ENCODE results near the gene SEC14L3.

Gene SEC14L3

DNA sequence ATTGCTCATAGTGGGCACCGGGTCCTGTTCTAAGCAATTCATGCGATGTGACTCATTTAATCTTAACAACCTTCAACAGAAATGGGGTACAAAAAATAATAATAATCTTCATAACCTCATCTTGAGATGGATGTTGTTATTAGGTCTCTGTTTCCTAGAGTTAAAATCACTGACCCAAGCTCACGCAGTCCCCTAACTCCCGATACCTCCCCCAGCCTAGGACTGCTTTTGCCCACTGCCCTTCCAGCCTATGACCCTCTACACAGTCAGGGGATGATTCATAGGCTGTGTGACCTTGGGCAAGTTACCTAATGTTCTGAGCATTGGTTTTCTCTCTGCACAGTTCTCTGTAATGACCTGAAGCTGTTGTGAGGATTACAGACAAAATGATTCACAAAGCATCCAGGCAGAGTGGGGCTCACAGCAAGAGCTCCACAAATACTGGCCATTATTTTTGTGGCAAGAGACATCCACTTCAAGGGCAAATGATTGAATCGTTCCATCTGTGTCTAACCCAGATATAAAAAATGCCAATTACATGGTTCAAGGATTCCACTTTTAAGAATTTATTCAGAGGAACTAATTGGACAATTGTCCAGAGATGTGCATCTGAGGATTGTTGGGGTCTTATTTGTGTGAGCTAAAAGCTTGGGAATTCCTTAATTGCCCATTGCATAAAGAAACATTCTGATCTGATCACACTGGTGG, 26.2 kb downstream of the SEC14L3 start:
- no peak for TF ChIP-seq ZNF221 (tag by site-specific recombination; IDR thresholded peaks at IDR 0.05; ENCODE audit: borderline replicate concordance)
- TF ChIP-seq ZFHX2 (tag by site-specific recombination; conservative IDR thresholded peaks at IDR 0.05), result no peak
- TF ChIP-seq, protein P1, sequence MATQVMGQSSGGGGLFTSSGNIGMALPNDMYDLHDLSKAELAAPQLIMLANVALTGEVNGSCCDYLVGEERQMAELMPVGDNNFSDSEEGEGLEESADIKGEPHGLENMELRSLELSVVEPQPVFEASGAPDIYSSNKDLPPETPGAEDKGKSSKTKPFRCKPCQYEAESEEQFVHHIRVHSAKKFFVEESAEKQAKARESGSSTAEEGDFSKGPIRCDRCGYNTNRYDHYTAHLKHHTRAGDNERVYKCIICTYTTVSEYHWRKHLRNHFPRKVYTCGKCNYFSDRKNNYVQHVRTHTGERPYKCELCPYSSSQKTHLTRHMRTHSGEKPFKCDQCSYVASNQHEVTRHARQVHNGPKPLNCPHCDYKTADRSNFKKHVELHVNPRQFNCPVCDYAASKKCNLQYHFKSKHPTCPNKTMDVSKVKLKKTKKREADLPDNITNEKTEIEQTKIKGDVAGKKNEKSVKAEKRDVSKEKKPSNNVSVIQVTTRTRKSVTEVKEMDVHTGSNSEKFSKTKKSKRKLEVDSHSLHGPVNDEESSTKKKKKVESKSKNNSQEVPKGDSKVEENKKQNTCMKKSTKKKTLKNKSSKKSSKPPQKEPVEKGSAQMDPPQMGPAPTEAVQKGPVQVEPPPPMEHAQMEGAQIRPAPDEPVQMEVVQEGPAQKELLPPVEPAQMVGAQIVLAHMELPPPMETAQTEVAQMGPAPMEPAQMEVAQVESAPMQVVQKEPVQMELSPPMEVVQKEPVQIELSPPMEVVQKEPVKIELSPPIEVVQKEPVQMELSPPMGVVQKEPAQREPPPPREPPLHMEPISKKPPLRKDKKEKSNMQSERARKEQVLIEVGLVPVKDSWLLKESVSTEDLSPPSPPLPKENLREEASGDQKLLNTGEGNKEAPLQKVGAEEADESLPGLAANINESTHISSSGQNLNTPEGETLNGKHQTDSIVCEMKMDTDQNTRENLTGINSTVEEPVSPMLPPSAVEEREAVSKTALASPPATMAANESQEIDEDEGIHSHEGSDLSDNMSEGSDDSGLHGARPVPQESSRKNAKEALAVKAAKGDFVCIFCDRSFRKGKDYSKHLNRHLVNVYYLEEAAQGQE (tag by site-specific recombination; IDR thresholded peaks at IDR 0.05), result no peak
- TF ChIP-seq, protein P2, sequence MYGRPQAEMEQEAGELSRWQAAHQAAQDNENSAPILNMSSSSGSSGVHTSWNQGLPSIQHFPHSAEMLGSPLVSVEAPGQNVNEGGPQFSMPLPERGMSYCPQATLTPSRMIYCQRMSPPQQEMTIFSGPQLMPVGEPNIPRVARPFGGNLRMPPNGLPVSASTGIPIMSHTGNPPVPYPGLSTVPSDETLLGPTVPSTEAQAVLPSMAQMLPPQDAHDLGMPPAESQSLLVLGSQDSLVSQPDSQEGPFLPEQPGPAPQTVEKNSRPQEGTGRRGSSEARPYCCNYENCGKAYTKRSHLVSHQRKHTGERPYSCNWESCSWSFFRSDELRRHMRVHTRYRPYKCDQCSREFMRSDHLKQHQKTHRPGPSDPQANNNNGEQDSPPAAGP (tag by site-specific recombination; IDR thresholded peaks at IDR 0.05), result no peak
- TF ChIP-seq ZBTB8A (tag by site-specific recombination; IDR thresholded peaks at IDR 0.05), result no peak
- TF ChIP-seq ZXDB (tag by site-specific recombination; IDR thresholded peaks at IDR 0.05), result no peak
- 0 out of 2 replicates have a peak, but pooled peaks have one; percentile 18 for TF ChIP-seq ZBTB17 (tag by site-specific recombination; IDR thresholded peaks at IDR 0.05)
- TF ChIP-seq ZSCAN23 (tag by site-specific recombination; IDR thresholded peaks at IDR 0.05), result no peak
- H3K9me3 ChIP-seq (ENCODE audit: control insufficient read depth, insufficient read depth, low read depth, low read length), result no peaks in the 10 kb centered on the region
- no peaks in the 10 kb centered on the region for H3K36me3 ChIP-seq (ENCODE audit: control insufficient read depth in 2 of 2, insufficient read depth in 1 of 2, low read length in 2 of 2)
- ChIA-PET POLR2A (interaction anchor here (0.5 to 2.5 kb wide), 3 partner anchors 19 to 114 kb away, joined by 4 to 17 read pairs (median 6); partner anchors contain the start of gene MTFP1), CTCF (interaction anchor here (0.9 to 6.3 kb wide), 21 partner anchors 9 to 312 kb away, joined by 3 to 59 read pairs (median 6); partner anchors contain the start of genes MTFP1, SEC14L2 and SEC14L3)
- H3K4me3 ChIP-seq (ENCODE audit: low read depth, low read length), result no peak overlapping the region
- no peak overlapping the region for H3K27ac ChIP-seq (ENCODE audit: extremely low read depth, low read depth, low read length)
- no peaks in the 10 kb centered on the region for H3K4me1 ChIP-seq (ENCODE audit: control insufficient read depth, insufficient read depth, low read length)

DNA sequence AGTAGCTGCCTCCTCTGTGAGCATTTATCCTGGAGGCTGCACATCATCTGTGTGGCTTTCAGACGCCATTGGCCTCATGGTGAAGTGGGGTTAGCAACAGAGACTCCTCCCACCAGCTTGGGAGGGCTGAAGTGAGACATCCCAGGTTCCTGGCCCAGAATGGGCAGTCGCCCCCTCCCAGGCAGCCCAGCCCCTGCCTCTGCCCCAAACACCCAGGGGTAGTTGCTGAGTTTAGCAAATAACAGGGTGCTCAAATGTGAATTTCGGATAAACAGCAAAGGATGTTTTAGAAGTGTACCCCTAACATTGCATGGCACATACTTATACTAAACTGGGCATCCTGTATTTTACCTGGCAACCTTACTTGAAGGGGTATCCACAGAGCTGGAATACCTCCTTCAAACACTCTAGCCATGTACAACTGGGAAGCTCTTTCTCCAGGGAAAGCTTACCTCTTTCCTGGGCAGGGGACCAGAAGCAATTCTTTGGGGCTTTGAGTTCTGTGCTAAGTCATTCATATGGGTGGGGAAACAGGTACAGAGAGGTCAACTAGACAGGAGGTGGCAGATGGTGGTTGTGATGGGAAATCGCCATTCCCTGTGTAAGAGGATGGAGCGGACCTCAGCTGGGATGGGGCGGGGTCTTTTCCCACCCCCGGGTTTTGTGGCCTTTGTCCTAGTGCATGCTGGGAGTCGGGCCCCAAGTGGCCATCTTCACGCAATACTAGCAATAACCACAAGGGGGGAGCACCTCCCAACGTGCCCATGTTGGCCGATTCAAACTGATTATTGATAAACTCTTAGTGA, 27.0 kb downstream of the SEC14L3 start:
- Histone ChIP-seq H3K36me3 (ENCODE audit: control insufficient read depth in 2 of 2, insufficient read depth in 1 of 2, low read length in 2 of 2) (no peaks in the 10 kb centered on the region), H3K4me3 (ENCODE audit: low read depth, low read length) (peak overlapping the region; percentile 10), H3K27ac (ENCODE audit: extremely low read depth, low read depth, low read length) (no peak overlapping the region), H3K4me1 (ENCODE audit: control insufficient read depth, insufficient read depth, low read length) (no peaks in the 10 kb centered on the region), H3K9me3 (ENCODE audit: control insufficient read depth, insufficient read depth, low read depth, low read length) (no peaks in the 10 kb centered on the region)
- CTCF ChIA-PET, result interaction anchor here (0.6 to 6.3 kb wide), 27 partner anchors 8 to 313 kb away, joined by 3 to 59 read pairs (median 6); partner anchors contain the start of genes MTFP1 and SEC14L3
- POLR2A ChIA-PET, result interaction anchor here (0.5 to 2.5 kb wide), 4 partner anchors 15 to 114 kb away, joined by 3 to 17 read pairs (median 5); partner anchors contain the start of gene MTFP1
- TF ChIP-seq KLF10 (tag by site-specific recombination; IDR thresholded peaks at IDR 0.05) (no peak), OSR2 (tag by site-specific recombination; IDR thresholded peaks at IDR 0.05) (no peak), ZIC2 (tag by site-specific recombination; IDR thresholded peaks at IDR 0.05) (no peak), GFI1B (tag by site-specific recombination; IDR thresholded peaks at IDR 0.05) (no peak), ZNF157 (tag by site-specific recombination; IDR thresholded peaks at IDR 0.05) (no peak), ZNF837 (tag by site-specific recombination; IDR thresholded peaks at IDR 0.05) (no peak)
- TF ChIP-seq, protein P3, sequence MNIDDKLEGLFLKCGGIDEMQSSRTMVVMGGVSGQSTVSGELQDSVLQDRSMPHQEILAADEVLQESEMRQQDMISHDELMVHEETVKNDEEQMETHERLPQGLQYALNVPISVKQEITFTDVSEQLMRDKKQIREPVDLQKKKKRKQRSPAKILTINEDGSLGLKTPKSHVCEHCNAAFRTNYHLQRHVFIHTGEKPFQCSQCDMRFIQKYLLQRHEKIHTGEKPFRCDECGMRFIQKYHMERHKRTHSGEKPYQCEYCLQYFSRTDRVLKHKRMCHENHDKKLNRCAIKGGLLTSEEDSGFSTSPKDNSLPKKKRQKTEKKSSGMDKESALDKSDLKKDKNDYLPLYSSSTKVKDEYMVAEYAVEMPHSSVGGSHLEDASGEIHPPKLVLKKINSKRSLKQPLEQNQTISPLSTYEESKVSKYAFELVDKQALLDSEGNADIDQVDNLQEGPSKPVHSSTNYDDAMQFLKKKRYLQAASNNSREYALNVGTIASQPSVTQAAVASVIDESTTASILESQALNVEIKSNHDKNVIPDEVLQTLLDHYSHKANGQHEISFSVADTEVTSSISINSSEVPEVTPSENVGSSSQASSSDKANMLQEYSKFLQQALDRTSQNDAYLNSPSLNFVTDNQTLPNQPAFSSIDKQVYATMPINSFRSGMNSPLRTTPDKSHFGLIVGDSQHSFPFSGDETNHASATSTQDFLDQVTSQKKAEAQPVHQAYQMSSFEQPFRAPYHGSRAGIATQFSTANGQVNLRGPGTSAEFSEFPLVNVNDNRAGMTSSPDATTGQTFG (tag by site-specific recombination; IDR thresholded peaks at IDR 0.05; ENCODE audit: borderline replicate concordance), result no peak
- TF ChIP-seq, protein P4, sequence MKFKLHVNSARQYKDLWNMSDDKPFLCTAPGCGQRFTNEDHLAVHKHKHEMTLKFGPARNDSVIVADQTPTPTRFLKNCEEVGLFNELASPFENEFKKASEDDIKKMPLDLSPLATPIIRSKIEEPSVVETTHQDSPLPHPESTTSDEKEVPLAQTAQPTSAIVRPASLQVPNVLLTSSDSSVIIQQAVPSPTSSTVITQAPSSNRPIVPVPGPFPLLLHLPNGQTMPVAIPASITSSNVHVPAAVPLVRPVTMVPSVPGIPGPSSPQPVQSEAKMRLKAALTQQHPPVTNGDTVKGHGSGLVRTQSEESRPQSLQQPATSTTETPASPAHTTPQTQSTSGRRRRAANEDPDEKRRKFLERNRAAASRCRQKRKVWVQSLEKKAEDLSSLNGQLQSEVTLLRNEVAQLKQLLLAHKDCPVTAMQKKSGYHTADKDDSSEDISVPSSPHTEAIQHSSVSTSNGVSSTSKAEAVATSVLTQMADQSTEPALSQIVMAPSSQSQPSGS (tag by site-specific recombination; IDR thresholded peaks at IDR 0.05; ENCODE audit: low read depth), result no peak
- TF ChIP-seq, protein P5, sequence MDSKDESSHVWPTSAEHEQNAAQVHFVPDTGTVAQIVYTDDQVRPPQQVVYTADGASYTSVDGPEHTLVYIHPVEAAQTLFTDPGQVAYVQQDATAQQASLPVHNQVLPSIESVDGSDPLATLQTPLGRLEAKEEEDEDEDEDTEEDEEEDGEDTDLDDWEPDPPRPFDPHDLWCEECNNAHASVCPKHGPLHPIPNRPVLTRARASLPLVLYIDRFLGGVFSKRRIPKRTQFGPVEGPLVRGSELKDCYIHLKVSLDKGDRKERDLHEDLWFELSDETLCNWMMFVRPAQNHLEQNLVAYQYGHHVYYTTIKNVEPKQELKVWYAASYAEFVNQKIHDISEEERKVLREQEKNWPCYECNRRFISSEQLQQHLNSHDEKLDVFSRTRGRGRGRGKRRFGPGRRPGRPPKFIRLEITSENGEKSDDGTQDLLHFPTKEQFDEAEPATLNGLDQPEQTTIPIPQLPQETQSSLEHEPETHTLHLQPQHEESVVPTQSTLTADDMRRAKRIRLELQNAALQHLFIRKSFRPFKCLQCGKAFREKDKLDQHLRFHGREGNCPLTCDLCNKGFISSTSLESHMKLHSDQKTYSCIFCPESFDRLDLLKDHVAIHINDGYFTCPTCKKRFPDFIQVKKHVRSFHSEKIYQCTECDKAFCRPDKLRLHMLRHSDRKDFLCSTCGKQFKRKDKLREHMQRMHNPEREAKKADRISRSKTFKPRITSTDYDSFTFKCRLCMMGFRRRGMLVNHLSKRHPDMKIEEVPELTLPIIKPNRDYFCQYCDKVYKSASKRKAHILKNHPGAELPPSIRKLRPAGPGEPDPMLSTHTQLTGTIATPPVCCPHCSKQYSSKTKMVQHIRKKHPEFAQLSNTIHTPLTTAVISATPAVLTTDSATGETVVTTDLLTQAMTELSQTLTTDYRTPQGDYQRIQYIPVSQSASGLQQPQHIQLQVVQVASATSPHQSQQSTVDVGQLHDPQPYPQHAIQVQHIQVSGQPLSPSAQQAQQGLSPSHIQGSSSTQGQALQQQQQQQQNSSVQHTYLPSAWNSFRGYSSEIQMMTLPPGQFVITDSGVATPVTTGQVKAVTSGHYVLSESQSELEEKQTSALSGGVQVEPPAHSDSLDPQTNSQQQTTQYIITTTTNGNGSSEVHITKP (tag by site-specific recombination; IDR thresholded peaks at IDR 0.05), result peak; percentile 95
- TF ChIP-seq, protein P6, sequence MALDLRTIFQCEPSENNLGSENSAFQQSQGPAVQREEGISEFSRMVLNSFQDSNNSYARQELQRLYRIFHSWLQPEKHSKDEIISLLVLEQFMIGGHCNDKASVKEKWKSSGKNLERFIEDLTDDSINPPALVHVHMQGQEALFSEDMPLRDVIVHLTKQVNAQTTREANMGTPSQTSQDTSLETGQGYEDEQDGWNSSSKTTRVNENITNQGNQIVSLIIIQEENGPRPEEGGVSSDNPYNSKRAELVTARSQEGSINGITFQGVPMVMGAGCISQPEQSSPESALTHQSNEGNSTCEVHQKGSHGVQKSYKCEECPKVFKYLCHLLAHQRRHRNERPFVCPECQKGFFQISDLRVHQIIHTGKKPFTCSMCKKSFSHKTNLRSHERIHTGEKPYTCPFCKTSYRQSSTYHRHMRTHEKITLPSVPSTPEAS (tag by site-specific recombination; IDR thresholded peaks at IDR 0.05), result no peak
